RWPE1 (cell line): ENCODE data around the gene MDFIC.

Experiments used
- CTCF ChIA-PET: fragments of 350-600 bp; sonication (Branson Sonifier 250); formaldehyde crosslinking; extraction: SDS; loops from one replicate; lab custom pipeline; 2021; lab: Yijun Ruan, JAX
- POLR2A ChIA-PET: fragments of 400-600 bp; formaldehyde crosslinking; extraction: SDS; loops from one replicate; lab custom pipeline; 2020; ENCODE audit warnings: antibody characterized with exemption; ENCODE audit not compliant: low non-redundant PET; lab: Yijun Ruan, JAX
- DNase-seq: peaks from one replicate; pipeline ENCODE4 v3.0.0; 2012; ENCODE audit warnings: low spot score
- H3K27ac ChIP-seq: fragments of 450-650 bp; 2 replicates; pipeline ENCODE4 v1.5.1; 2017
- CTCF ChIP-seq: fragments of 450-650 bp; conservative IDR thresholded peaks from 2 replicates; pipeline ENCODE4 v1.5.1; 2017; ENCODE audit warnings: low read depth, mild to moderate bottlenecking

Gene MDFIC

GRCh38 chr7:115023219-115023618, 101.3 kb downstream of the MDFIC start:
- ChIA-PET POLR2A (no interaction called here), CTCF (no interaction called here)
- TF ChIP-seq CTCF = no peak
- no peak overlapping the region for H3K27ac ChIP-seq
- DNase-seq = no peak

GRCh38 chr7:115024276-115024675, 102.4 kb downstream of the MDFIC start:
- H3K27ac ChIP-seq = no peak overlapping the region
- ChIA-PET POLR2A (no interaction called here), CTCF (no interaction called here)
- TF ChIP-seq CTCF = no peak
- no peak for DNase-seq

GRCh38 chr7:115032715-115033703, 111.1 kb downstream of the MDFIC start:
- CTCF ChIA-PET = no interaction called here

GRCh38 chr7:115033917-115034459, 112.1 kb downstream of the MDFIC start:
- ChIA-PET POLR2A (no interaction called here), CTCF (no interaction called here)
- no peak for TF ChIP-seq CTCF

More at GRCh38 chr7:115032715-115033703, 111.1 kb downstream of the MDFIC start:
- POLR2A ChIA-PET = no interaction called here
- no peak overlapping the region for H3K27ac ChIP-seq
- DNase-seq = no peak
- no peak for TF ChIP-seq CTCF

GRCh38 chr7:115034515-115034914, 112.6 kb downstream of the MDFIC start:
- no peak for TF ChIP-seq CTCF
- H3K27ac ChIP-seq = no peak overlapping the region
- ChIA-PET CTCF (no interaction called here), POLR2A (no interaction called here)
- no peak for DNase-seq

More at GRCh38 chr7:115033917-115034459, 112.1 kb downstream of the MDFIC start:
- DNase-seq = no peak
- H3K27ac ChIP-seq = no peak overlapping the region

- no peak for TF ChIP-seq CTCF
- POLR2A ChIA-PET = no interaction called here
- CTCF ChIA-PET = no interaction called here
- no peak overlapping the region for H3K27ac ChIP-seq
- no peak for DNase-seq
Observed at GRCh38 chr7:115037128-115037802, 115.4 kb downstream of the MDFIC start.
